ENCODE measurements around the gene PGA3. TPM values are rescaled to one million over a fixed set of nuclear protein-coding genes. Genes with fewer than 3 reads are reported as not detected.

The PGA3 gene
- total RNA-seq, result not detected in 2 replicates

GRCh38 chr11:61202950-61203746, at the start of gene PGA3:
Gene PGA3, plus strand, starts transcription at chr11:61203515. Its CDS starts 50 bp downstream, at chr11:61203565.

GRCh38 chr11:61161190-61162091, 41.9 kb upstream of the PGA3 start, which contains the start of gene VPS37C:
Gene VPS37C, minus strand, starts transcription at chr11:61161426. Its CDS starts 22,597 bp downstream, at chr11:61138829.

GRCh38 chr11:61222047-61222446, 18.7 kb downstream of the PGA3 start, which contains the start of gene PGA4:
Gene PGA4, plus strand, starts transcription at chr11:61222347. Its CDS starts 54 bp downstream, at chr11:61222401.

GRCh38 chr11:61240875-61241274, 37.6 kb downstream of the PGA3 start, which contains the start of gene PGA5:
Gene PGA5, plus strand, starts transcription at chr11:61241175. Its CDS starts 52 bp downstream, at chr11:61241227.

Other genes starting within 250 kb of the PGA3 start
- not detected in 2 replicates for gene CD6, start 231.8 kb upstream of the PGA3 start, total RNA-seq
- gene CD5, start 101.0 kb upstream of the PGA3 start, total RNA-seq, result not detected in 2 replicates
- 14.5 and 21.0 TPM in 2 replicates for gene VPS37C, start 42.1 kb upstream of the PGA3 start, total RNA-seq
- not detected in 2 replicates for gene PGA4, start 18.8 kb downstream of the PGA3 start, total RNA-seq
- gene PGA5, start 37.7 kb downstream of the PGA3 start, total RNA-seq, result not detected in 2 replicates
- gene VWCE, start 91.8 kb downstream of the PGA3 start, total RNA-seq, result 0.58 TPM in 1 of 2 replicates, not detected in the other
- gene DDB1, start 129.6 kb downstream of the PGA3 start, total RNA-seq, result 294 and 314 TPM in 2 replicates
- gene TKFC, start 129.7 kb downstream of the PGA3 start, total RNA-seq, result 28.0 and 35.2 TPM in 2 replicates
- gene CYB561A3, start 158.4 kb downstream of the PGA3 start, total RNA-seq, result 119 and 153 TPM in 2 replicates
- gene TMEM138, start 158.9 kb downstream of the PGA3 start, total RNA-seq, result 27.5 and 43.5 TPM in 2 replicates
- gene TMEM216, start 189.1 kb downstream of the PGA3 start, total RNA-seq, result 19.0 and 24.3 TPM in 2 replicates
- gene CPSF7, start 226.5 kb downstream of the PGA3 start, total RNA-seq, result 25.9 TPM in 2 replicates
- gene SDHAF2, start 226.6 kb downstream of the PGA3 start, total RNA-seq, result 42.9 and 70.9 TPM in 2 replicates

All from myometrial cell (primary cell).